Esophagus muscularis mucosa (tissue), 4 donors: Measurements from ENCODE around the gene KLHL9. TPM values are rescaled to one million over a fixed set of nuclear protein-coding genes. Genes with fewer than 3 reads are reported as not detected.
A peak's percentile ranks its signal among the peaks of the same experiment; 100 is the strongest.

Experiments used
- DNase-seq: peaks from one replicate; pipeline ENCODE4 v3.0.0-alpha.2; 2017; ENCODE audit errors: extremely low spot score
- H3K27ac ChIP-seq, 4 donors: fragments of 200-600 bp; sonication (generic); replicated peaks in 1 of 4; 1 replicate in 3 of 4; 2 replicates in 1 of 4; pipeline ENCODE4 v1.5.1; 2016 to 2019; ENCODE audit warnings: mild to moderate bottlenecking in 1 of 4
- H3K27me3 ChIP-seq, 4 donors: fragments of 200-600 bp; sonication (generic); one replicate each; pipeline versions ENCODE4 v1.5.1 to v1.6.0; 2016 to 2019
- H3K36me3 ChIP-seq, 4 donors: fragments of 200-600 bp; sonication (generic); one replicate each; pipeline ENCODE4 v1.5.1; 2016 to 2019
- H3K4me1 ChIP-seq, 4 donors: fragments of 200-600 bp; sonication (generic); one replicate each; pipeline ENCODE4 v1.5.1; 2016 to 2019
- H3K4me3 ChIP-seq, 4 donors: fragments of 200-600 bp; sonication (generic); 1 replicate in 2 of 4; 2 replicates in 2 of 4; pipeline ENCODE4 v1.5.1; 2016 to 2019; ENCODE audit warnings: mild to moderate bottlenecking in 4 of 4, moderate library complexity in 1 of 4
- H3K9me3 ChIP-seq, 4 donors: fragments of 200-600 bp; sonication (generic); 1 replicate in 3 of 4; 2 replicates in 1 of 4; pipeline ENCODE4 v1.5.1; 2016 to 2019
- CTCF ChIP-seq, 3 experiments: fragments of 200-600 bp in 2 of 3; fragments of 450-650 bp in 1 of 3; sonication (generic) in 2 of 3; IDR thresholded peaks; one replicate each; pipeline ENCODE4 v1.5.1; 2017 to 2019; ENCODE audit warnings: antibody characterized with exemption in 3 of 3, mild to moderate bottlenecking in 2 of 3, moderate library complexity in 1 of 3
- EP300 ChIP-seq: sonication (generic); formaldehyde crosslinking; IDR thresholded peaks from one replicate; pipeline ENCODE4 v1.6.1; 2017; ENCODE audit warnings: antibody characterized with exemption
- POLR2A ChIP-seq: fragments of 450-650 bp; IDR thresholded peaks from one replicate; pipeline ENCODE4 v1.6.1; 2017; ENCODE audit warnings: antibody characterized with exemption, moderate library complexity, mild to moderate bottlenecking, low read depth
- POLR2AphosphoS5 ChIP-seq, 2 donors: sonication (generic); formaldehyde crosslinking; IDR thresholded peaks; one replicate each; pipeline ENCODE4 v1.6.1; 2017; ENCODE audit warnings: antibody characterized with exemption in 2 of 2
- whole genome bisulfite sequencing: methylation state at CpG from one replicate; pipeline ENCODE4 v1.1.5; 2018; 5-methylcytosine and 5-hydroxymethylcytosine counted together
- intact Hi-C: fragments of 100-400 bp; cut with DNase I; formaldehyde crosslinking; loops from one replicate; pipeline ENCODE4 v1.15.1; 2023
- total RNA-seq, 4 donors: library from RNA; depleted of rRNA; stranded (reverse); fragments of >200 nt; gene quantifications; one replicate each; pipeline versions ENCODE4 v1.1.0 to v1.2.1, GENCODE V29; 2016

KLHL9 gene
- total RNA-seq, 4 donors from 2014 or later: 19.2 to 22.8 (median 21.3) TPM

GRCh38 chr9:21340735-21341134 lies 5.5 kb upstream of the KLHL9 start:
- 96% methylated on average over 4 of the region's 4 CpGs for WGBS
- DNase-seq: no peak
- no peaks in the 10 kb centered on the region for H3K36me3 ChIP-seq
- H3K4me1 ChIP-seq: peaks cover 0 to 3% (median 0%) of the 10 kb centered on the region in 4 donors
- no peaks in the 10 kb centered on the region for H3K9me3 ChIP-seq
- H3K27me3 ChIP-seq: no peaks in the 10 kb centered on the region
- no peak overlapping the region for H3K27ac ChIP-seq
- TF ChIP-seq POLR2AphosphoS5 (IDR thresholded peaks at IDR 0.05) (no peak), CTCF (IDR thresholded peaks at IDR 0.05) (no peak), POLR2A (no peak), EP300 (no peak)
- intact Hi-C loops: no loop called here
- no peak overlapping the region for H3K4me3 ChIP-seq

- TF ChIP-seq POLR2AphosphoS5 (IDR thresholded peaks at IDR 0.05) (no peak), EP300 (no peak), CTCF (IDR thresholded peaks at IDR 0.05) (no peak), POLR2A (no peak)
- Histone ChIP-seq H3K27ac (no peak overlapping the region), H3K9me3 (no peaks in the 10 kb centered on the region), H3K4me1 (peaks cover 27 to 33% (median 32%) of the 10 kb centered on the region in 4 donors), H3K36me3 (peaks cover 0 to 7% (median 0%) of the 10 kb centered on the region in 4 donors), H3K4me3 (no peak overlapping the region), H3K27me3 (no peaks in the 10 kb centered on the region)
- no peak for DNase-seq
- intact Hi-C loops: no loop called here
Measured at GRCh38 chr9:21336457-21336856, 1.3 kb upstream of the KLHL9 start.

- H3K4me1 ChIP-seq: peaks cover 46 to 66% (median 63%) of the 10 kb centered on the region in 4 donors
- WGBS: 90% methylated on average over 2 of the region's 2 CpGs
- H3K27ac ChIP-seq: no peak overlapping the region
Measured at GRCh38 chr9:21333226-21333625, 2.0 kb downstream of the KLHL9 start.

GRCh38 chr9:21331676-21332402 lies 3.4 kb downstream of the KLHL9 start:
- peak overlapping the region in 2 of 4 donors; percentile 3 to 7 for H3K4me3 ChIP-seq
- intact Hi-C loops: loop anchor here (5.0 kb wide), 1 partner anchor 60 kb away; no protein-coding TSS in a partner anchor
- no peaks in the 10 kb centered on the region for H3K27me3 ChIP-seq
- TF ChIP-seq EP300 (no peak), POLR2AphosphoS5 (IDR thresholded peaks at IDR 0.05) (no peak), CTCF (IDR thresholded peaks at IDR 0.05) (no peak), POLR2A (no peak)
- peaks cover 0 to 7% (median 0%) of the 10 kb centered on the region in 4 donors for H3K36me3 ChIP-seq
- H3K4me1 ChIP-seq: peaks cover 46 to 78% (median 76%) of the 10 kb centered on the region in 4 donors
- WGBS: 47% methylated on average over 5 of the region's 5 CpGs
- no peak overlapping the region for H3K27ac ChIP-seq
- H3K9me3 ChIP-seq: no peaks in the 10 kb centered on the region
- no peak for DNase-seq

More at GRCh38 chr9:21333226-21333625, 2.0 kb downstream of the KLHL9 start:
- DNase-seq: no peak
- no peak for TF ChIP-seq POLR2A
- TF ChIP-seq EP300: no peak
- no peak for TF ChIP-seq POLR2AphosphoS5 (IDR thresholded peaks at IDR 0.05)
- TF ChIP-seq CTCF (IDR thresholded peaks at IDR 0.05): no peak
- peaks cover 0 to 7% (median 0%) of the 10 kb centered on the region in 4 donors for H3K36me3 ChIP-seq
- H3K4me3 ChIP-seq: peak overlapping the region in 3 of 4 donors; percentile 84 to 94 (median 85)
- intact Hi-C loops: loop anchor here (5.0 kb wide), 1 partner anchor 59 kb away; no protein-coding TSS in a partner anchor
- H3K27me3 ChIP-seq: no peaks in the 10 kb centered on the region
- no peaks in the 10 kb centered on the region for H3K9me3 ChIP-seq
